Spinal cord (tissue), 10 donors: ENCODE measurements around the gene SHMT2. TPM values are rescaled to one million over a fixed set of nuclear protein-coding genes. Genes with fewer than 3 reads are reported as not detected.
A peak's percentile ranks its signal among the peaks of the same experiment; 100 is the strongest.

Source experiments
- DNase-seq, 6 donors: peaks; one replicate each; pipeline versions ENCODE4 v3.0.0 to v3.0.0-alpha.2; 2013 to 2015; ENCODE audit warnings: low spot score in 6 of 6, low read depth in 4 of 6
- H3K27ac ChIP-seq: one replicate; pipeline ENCODE4 v1.5.1; 2013; ENCODE audit warnings: low read depth, low read length, control low read depth
- H3K27me3 ChIP-seq: one replicate; pipeline ENCODE4 v1.6.1; 2013; ENCODE audit warnings: low read length; ENCODE audit not compliant: control insufficient read depth, insufficient read depth
- H3K36me3 ChIP-seq: one replicate; pipeline ENCODE4 v1.6.1; 2013; ENCODE audit warnings: low read length; ENCODE audit not compliant: control insufficient read depth, insufficient read depth
- H3K4me1 ChIP-seq: one replicate; pipeline ENCODE4 v1.6.1; 2013; ENCODE audit warnings: low read length; ENCODE audit not compliant: control insufficient read depth, insufficient read depth
- H3K4me3 ChIP-seq: one replicate; pipeline ENCODE4 v1.5.1; 2013; ENCODE audit warnings: low read depth, low read length, control low read depth
- H3K9me3 ChIP-seq: one replicate; pipeline ENCODE4 v1.6.1; 2013; ENCODE audit warnings: low read length; ENCODE audit not compliant: control insufficient read depth, insufficient read depth
- WGBS: methylation state at CpG from one replicate; pipeline ENCODE4 v1.1.5; 2013; ENCODE audit warnings: missing lambda C conversion rate; ENCODE audit not compliant: insufficient coverage; 5-methylcytosine and 5-hydroxymethylcytosine counted together
- polyA plus RNA-seq, 2 donors: library from polyadenylated mRNA; unstranded; fragments of 120-200 nt; gene quantifications; one replicate each; pipeline ENCODE4 v1.2.1, GENCODE V29; 2013; ENCODE audit not compliant: insufficient read length in 2 of 2
- total RNA-seq, 2 donors: library from RNA; depleted of rRNA in 1 of 2; stranded (reverse); fragments of 120-200 nt in 1 of 2; fragments of >200 nt in 1 of 2; gene quantifications; one replicate each; pipeline versions ENCODE4 v1.2.3 to v1.2.4, GENCODE V29; 2013 to 2014
- donor health status: healthy.

The SHMT2 gene
- total and polyA plus RNA-seq, 4 donors = 37.5 to 62.6 (median 57.8) TPM

GRCh38 chr12:57187222-57188089 lies 42.1 kb upstream of the SHMT2 start:
- no peak overlapping the region for H3K27ac ChIP-seq
- peaks cover 99% of the 10 kb centered on the region for H3K36me3 ChIP-seq
- WGBS = 81% methylated on average over 14 of the region's 21 CpGs
- no peak for DNase-seq
- H3K27me3 ChIP-seq = no peaks in the 10 kb centered on the region
- H3K4me3 ChIP-seq = no peak overlapping the region
- H3K4me1 ChIP-seq = peaks cover 21% of the 10 kb centered on the region
- no peaks in the 10 kb centered on the region for H3K9me3 ChIP-seq

GRCh38 chr12:57188090-57188425 lies 41.5 kb upstream of the SHMT2 start:
- H3K4me3 ChIP-seq = no peak overlapping the region
- DNase-seq = no peak
- peaks cover 100% of the 10 kb centered on the region for H3K36me3 ChIP-seq
- no peaks in the 10 kb centered on the region for H3K9me3 ChIP-seq
- no peak overlapping the region for H3K27ac ChIP-seq
- WGBS = 86% methylated on average over 8 of the region's 8 CpGs
- peaks cover 21% of the 10 kb centered on the region for H3K4me1 ChIP-seq
- H3K27me3 ChIP-seq = no peaks in the 10 kb centered on the region

- H3K27ac ChIP-seq = no peak overlapping the region
- H3K9me3 ChIP-seq = no peaks in the 10 kb centered on the region
- peak in 2 of 6 donors; percentile 71 to 78 for DNase-seq
- H3K4me1 ChIP-seq = peaks cover 21% of the 10 kb centered on the region
- H3K4me3 ChIP-seq = no peak overlapping the region
- peaks cover 100% of the 10 kb centered on the region for H3K36me3 ChIP-seq
- H3K27me3 ChIP-seq = no peaks in the 10 kb centered on the region
- 76% methylated on average over 5 of the region's 6 CpGs for WGBS
Measured at GRCh38 chr12:57190037-57190436, 39.5 kb upstream of the SHMT2 start.

GRCh38 chr12:57190821-57191220 lies 38.7 kb upstream of the SHMT2 start:
- Histone ChIP-seq H3K4me3 (no peak overlapping the region), H3K9me3 (no peaks in the 10 kb centered on the region), H3K27ac (no peak overlapping the region), H3K36me3 (peaks cover 100% of the 10 kb centered on the region), H3K27me3 (no peaks in the 10 kb centered on the region), H3K4me1 (peaks cover 21% of the 10 kb centered on the region)
- WGBS = 95% methylated on average over 23 of the region's 23 CpGs
- DNase-seq = no peak

- Histone ChIP-seq H3K4me3 (no peak overlapping the region), H3K4me1 (peaks cover 21% of the 10 kb centered on the region), H3K27me3 (no peaks in the 10 kb centered on the region), H3K9me3 (no peaks in the 10 kb centered on the region), H3K27ac (no peak overlapping the region), H3K36me3 (peaks cover 100% of the 10 kb centered on the region)
- DNase-seq = no peak
- 88% methylated on average over 11 of the region's 11 CpGs for WGBS
Measured at GRCh38 chr12:57191410-57191809, 38.1 kb upstream of the SHMT2 start.

GRCh38 chr12:57192920-57193319 lies 36.6 kb upstream of the SHMT2 start:
- Histone ChIP-seq H3K9me3 (no peaks in the 10 kb centered on the region), H3K27me3 (no peaks in the 10 kb centered on the region), H3K4me1 (peaks cover 21% of the 10 kb centered on the region), H3K4me3 (no peak overlapping the region), H3K36me3 (peaks cover 100% of the 10 kb centered on the region), H3K27ac (no peak overlapping the region)
- WGBS = 87% methylated on average over 11 of the region's 16 CpGs
- no peak for DNase-seq

- no peak overlapping the region for H3K27ac ChIP-seq
- H3K4me1 ChIP-seq = peaks cover 16% of the 10 kb centered on the region
- H3K9me3 ChIP-seq = no peaks in the 10 kb centered on the region
- DNase-seq = no peak
- no peaks in the 10 kb centered on the region for H3K27me3 ChIP-seq
- H3K4me3 ChIP-seq = no peak overlapping the region
- 85% methylated on average over 19 of the region's 19 CpGs for WGBS
- peaks cover 100% of the 10 kb centered on the region for H3K36me3 ChIP-seq
Measured at GRCh38 chr12:57193706-57194245, 35.7 kb upstream of the SHMT2 start.

GRCh38 chr12:57194253-57194652 lies 35.3 kb upstream of the SHMT2 start:
- Histone ChIP-seq H3K9me3 (no peaks in the 10 kb centered on the region), H3K27me3 (no peaks in the 10 kb centered on the region), H3K27ac (no peak overlapping the region), H3K4me1 (peaks cover 15% of the 10 kb centered on the region), H3K36me3 (peaks cover 100% of the 10 kb centered on the region), H3K4me3 (no peak overlapping the region)
- DNase-seq = no peak
- 94% methylated on average over 15 of the region's 18 CpGs for WGBS

- H3K36me3 ChIP-seq = peaks cover 100% of the 10 kb centered on the region
- no peak overlapping the region for H3K27ac ChIP-seq
- DNase-seq = no peak
Measured at GRCh38 chr12:57195186-57195585, 34.3 kb upstream of the SHMT2 start.

More at GRCh38 chr12:57195186-57195585, 34.3 kb upstream of the SHMT2 start:
- no peaks in the 10 kb centered on the region for H3K9me3 ChIP-seq
- peaks cover 5% of the 10 kb centered on the region for H3K4me1 ChIP-seq
- H3K4me3 ChIP-seq = no peak overlapping the region
- H3K27me3 ChIP-seq = no peaks in the 10 kb centered on the region
- WGBS = 87% methylated on average over 18 of the region's 19 CpGs
